Measurements from ENCODE around the gene KCNT1. TPM values are rescaled to one million over a fixed set of nuclear protein-coding genes. Genes with fewer than 3 reads are reported as not detected.

The KCNT1 gene
- total RNA-seq, 1 donor from 2014 or later: not detected

- Mint-ChIP-seq H3K4me3 (ENCODE audit: unreplicated experiment) (no peak overlapping the region), H3K4me1 (ENCODE audit: unreplicated experiment) (peaks cover 6% of the 10 kb centered on the region), H3K27me3 (ENCODE audit: unreplicated experiment) (peaks cover 12% of the 10 kb centered on the region), H3K27ac (ENCODE audit: unreplicated experiment) (no peak overlapping the region), H3K36me3 (ENCODE audit: low read depth, unreplicated experiment) (no peaks in the 10 kb centered on the region), H3K9me3 (ENCODE audit: unreplicated experiment) (no peaks in the 10 kb centered on the region)
- DNase-seq (ENCODE audit: low spot score): no peak
- TF ChIP-seq, protein P1, sequence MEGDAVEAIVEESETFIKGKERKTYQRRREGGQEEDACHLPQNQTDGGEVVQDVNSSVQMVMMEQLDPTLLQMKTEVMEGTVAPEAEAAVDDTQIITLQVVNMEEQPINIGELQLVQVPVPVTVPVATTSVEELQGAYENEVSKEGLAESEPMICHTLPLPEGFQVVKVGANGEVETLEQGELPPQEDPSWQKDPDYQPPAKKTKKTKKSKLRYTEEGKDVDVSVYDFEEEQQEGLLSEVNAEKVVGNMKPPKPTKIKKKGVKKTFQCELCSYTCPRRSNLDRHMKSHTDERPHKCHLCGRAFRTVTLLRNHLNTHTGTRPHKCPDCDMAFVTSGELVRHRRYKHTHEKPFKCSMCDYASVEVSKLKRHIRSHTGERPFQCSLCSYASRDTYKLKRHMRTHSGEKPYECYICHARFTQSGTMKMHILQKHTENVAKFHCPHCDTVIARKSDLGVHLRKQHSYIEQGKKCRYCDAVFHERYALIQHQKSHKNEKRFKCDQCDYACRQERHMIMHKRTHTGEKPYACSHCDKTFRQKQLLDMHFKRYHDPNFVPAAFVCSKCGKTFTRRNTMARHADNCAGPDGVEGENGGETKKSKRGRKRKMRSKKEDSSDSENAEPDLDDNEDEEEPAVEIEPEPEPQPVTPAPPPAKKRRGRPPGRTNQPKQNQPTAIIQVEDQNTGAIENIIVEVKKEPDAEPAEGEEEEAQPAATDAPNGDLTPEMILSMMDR (IDR thresholded peaks at IDR 0.05; ENCODE audit: unreplicated experiment): no peak
Observed at GRCh38 chr9:135736272-135736978, 34.4 kb downstream of the KCNT1 start.

GRCh38 chr9:135736979-135737839 is 35.2 kb downstream of the KCNT1 start:
- Mint-ChIP-seq H3K4me1 (ENCODE audit: unreplicated experiment) (peaks cover 6% of the 10 kb centered on the region), H3K27me3 (ENCODE audit: unreplicated experiment) (peaks cover 12% of the 10 kb centered on the region), H3K27ac (ENCODE audit: unreplicated experiment) (no peak overlapping the region), H3K4me3 (ENCODE audit: unreplicated experiment) (peak overlapping the region; percentile 15), H3K36me3 (ENCODE audit: low read depth, unreplicated experiment) (no peaks in the 10 kb centered on the region), H3K9me3 (ENCODE audit: unreplicated experiment) (no peaks in the 10 kb centered on the region)
- TF ChIP-seq, protein P1 (IDR thresholded peaks at IDR 0.05; ENCODE audit: unreplicated experiment): no peak
- DNase-seq (ENCODE audit: low spot score): no peak

DNA sequence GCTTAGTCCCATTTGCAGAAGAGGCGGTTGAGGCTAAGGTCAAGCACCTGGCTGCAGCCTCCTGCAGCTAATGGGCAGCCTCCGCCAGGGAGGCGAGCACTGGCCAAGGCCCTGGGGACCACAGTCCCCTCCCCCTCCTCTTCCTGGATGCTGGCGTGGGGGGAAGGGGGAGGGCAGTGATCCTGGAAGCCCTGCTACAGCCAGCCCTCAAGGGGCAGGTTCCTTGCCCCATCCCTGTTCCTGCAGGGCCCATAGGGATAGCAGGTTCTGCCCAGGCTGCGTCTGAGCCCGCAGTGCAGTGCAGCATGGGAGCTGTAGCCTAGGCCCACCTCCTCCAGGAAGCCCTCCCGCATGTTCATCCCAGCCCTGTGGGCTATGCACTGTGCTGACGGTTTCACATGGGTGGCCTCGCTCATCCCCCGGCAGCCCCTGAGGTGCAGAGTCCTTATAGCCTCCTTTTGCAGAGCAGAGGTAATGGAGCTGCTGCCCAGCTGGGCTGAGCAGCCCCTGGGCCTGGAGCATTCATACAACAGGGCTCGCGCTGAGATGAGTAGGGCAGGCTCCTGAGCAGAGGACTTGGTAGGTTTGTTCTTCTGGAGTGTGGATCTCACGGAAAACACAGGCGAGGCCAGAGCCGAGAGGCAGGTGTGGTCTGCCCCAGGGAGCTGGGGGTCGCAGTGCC is 36.0 kb downstream of the KCNT1 start:
- no peak for DNase-seq (ENCODE audit: low spot score)
- TF ChIP-seq, protein P1 (IDR thresholded peaks at IDR 0.05; ENCODE audit: unreplicated experiment): no peak
- Mint-ChIP-seq H3K4me3 (ENCODE audit: unreplicated experiment) (no peak overlapping the region), H3K4me1 (ENCODE audit: unreplicated experiment) (no peaks in the 10 kb centered on the region), H3K36me3 (ENCODE audit: low read depth, unreplicated experiment) (no peaks in the 10 kb centered on the region), H3K27ac (ENCODE audit: unreplicated experiment) (no peak overlapping the region), H3K9me3 (ENCODE audit: unreplicated experiment) (no peaks in the 10 kb centered on the region), H3K27me3 (ENCODE audit: unreplicated experiment) (peaks cover 12% of the 10 kb centered on the region)

DNA sequence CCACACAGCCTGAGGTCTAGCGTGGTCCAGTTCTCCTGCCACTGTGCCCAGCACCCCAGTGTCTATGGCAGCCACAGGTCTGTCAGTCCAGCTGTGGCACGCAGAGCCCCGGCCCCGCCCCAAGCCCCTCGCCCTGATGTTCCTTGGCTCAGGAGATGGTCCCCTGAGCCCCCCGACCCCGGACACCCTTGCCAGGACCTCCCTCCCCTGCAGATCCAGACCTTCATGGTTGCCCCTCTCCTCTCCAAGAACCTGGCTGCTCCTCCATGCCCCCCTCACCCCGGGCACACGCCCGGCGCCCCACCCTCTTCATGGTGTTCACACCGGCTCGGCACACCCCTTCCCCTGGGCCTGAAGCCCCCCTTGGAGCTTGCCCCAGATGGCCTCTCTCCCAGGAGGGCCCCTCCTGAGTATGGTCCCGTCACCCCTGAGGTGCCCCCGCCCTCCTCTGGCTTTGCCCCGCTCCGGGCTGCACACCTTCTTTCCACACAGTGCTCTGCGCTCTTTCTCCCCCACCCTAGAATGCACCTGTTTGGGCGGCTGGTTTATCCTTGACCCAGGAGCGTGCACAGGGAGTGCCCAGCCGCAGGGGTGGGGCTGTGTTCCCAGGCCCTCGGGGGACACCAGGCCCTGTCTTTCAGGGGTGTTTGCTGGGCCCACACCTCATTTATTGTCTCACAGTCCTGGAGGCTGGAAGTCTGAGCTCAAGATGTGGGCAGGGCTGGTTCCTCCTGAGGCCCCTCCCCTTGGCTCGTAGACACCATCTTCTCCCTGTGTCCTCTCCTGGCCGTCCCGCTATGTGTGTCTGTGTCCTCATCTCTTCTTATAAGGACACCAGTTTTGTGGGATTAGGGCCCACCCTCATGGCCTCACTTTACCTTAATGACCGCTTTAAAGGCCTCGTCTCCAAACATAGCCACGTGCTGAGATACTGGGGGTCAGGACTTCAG is 37.6 kb downstream of the KCNT1 start:
- Mint-ChIP-seq H3K4me1 (ENCODE audit: unreplicated experiment) (no peaks in the 10 kb centered on the region), H3K27me3 (ENCODE audit: unreplicated experiment) (peaks cover 8% of the 10 kb centered on the region), H3K9me3 (ENCODE audit: unreplicated experiment) (no peaks in the 10 kb centered on the region), H3K4me3 (ENCODE audit: unreplicated experiment) (no peak overlapping the region), H3K36me3 (ENCODE audit: low read depth, unreplicated experiment) (no peaks in the 10 kb centered on the region), H3K27ac (ENCODE audit: unreplicated experiment) (no peak overlapping the region)
- TF ChIP-seq, protein P1 (IDR thresholded peaks at IDR 0.05; ENCODE audit: unreplicated experiment): no peak
- no peak for DNase-seq (ENCODE audit: low spot score)
